KOPT-K1 (cell line): Measurements from ENCODE around the gene PHF21B.

Experiments
- H3K27ac ChIP-seq: fragments of 200-600 bp; sonication (generic); 2 replicates; pipeline ENCODE4 v1.5.1; 2016; ENCODE audit warnings: antibody characterized with exemption, mild to moderate bottlenecking, low read depth, low read length; ENCODE audit not compliant: poor library complexity, severe bottlenecking
- H3K36me3 ChIP-seq: fragments of 200-600 bp; sonication (generic); 2 replicates; pipeline ENCODE4 v1.5.1; 2017; ENCODE audit warnings: antibody characterized with exemption, mild to moderate bottlenecking, low read length, moderate library complexity; ENCODE audit not compliant: insufficient read depth
- H3K9me3 ChIP-seq: fragments of 200-600 bp; sonication (generic); 2 replicates; pipeline ENCODE4 v1.5.1; 2017; ENCODE audit warnings: antibody characterized with exemption, low read length, mild to moderate bottlenecking; ENCODE audit not compliant: insufficient read depth, poor library complexity, severe bottlenecking

PHF21B gene

DNA sequence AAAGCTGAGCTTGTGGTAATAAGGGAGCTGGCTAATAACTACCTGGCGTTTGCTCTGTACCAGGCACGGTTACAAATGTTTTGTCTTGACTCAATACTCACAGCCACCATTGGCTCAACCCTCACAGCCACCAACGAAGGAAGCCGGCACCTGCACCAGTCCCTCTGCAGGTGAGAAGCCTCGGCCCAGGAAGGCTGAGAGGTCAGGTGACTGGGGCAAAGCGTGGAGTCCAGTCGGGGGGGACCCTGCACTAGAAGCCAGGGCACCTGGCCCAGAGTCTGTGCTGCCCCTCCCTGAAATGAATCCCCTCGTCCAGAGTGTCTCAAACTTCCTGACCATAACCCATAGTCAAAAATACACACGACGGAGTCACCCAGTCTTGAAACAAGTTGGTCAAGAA, 90.1 kb downstream of the PHF21B start:
- no peaks in the 10 kb centered on the region for H3K36me3 ChIP-seq
- H3K27ac ChIP-seq: no peak overlapping the region

DNA sequence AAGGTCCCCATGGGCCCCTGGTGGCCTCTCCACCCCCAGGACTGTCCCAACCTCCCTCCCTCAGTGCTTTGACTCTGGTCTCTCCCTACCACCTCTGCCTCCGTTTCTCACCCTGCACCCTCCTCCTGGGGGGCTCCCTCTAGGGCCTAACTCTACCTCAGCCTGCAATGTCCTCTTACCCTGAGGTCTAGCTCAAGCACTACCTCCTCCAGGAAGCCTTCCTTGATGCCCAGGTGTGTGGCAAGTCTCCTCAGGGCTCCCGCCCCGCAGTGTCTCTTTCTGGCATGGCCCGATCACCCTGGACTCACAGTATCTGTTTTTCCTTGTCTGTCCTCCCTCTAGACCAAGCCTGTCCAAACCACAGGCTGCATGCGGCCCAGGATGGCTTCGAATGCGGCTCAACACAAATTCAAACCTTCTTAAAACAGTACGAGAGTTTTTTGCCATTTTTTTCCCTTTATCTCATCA, 90.8 kb downstream of the PHF21B start:
- Histone ChIP-seq H3K9me3 (no peaks in the 10 kb centered on the region), H3K27ac (no peak overlapping the region), H3K36me3 (no peaks in the 10 kb centered on the region)

More for the DNA sequence above, 90.1 kb downstream of the PHF21B start:
- H3K9me3 ChIP-seq: no peaks in the 10 kb centered on the region

DNA sequence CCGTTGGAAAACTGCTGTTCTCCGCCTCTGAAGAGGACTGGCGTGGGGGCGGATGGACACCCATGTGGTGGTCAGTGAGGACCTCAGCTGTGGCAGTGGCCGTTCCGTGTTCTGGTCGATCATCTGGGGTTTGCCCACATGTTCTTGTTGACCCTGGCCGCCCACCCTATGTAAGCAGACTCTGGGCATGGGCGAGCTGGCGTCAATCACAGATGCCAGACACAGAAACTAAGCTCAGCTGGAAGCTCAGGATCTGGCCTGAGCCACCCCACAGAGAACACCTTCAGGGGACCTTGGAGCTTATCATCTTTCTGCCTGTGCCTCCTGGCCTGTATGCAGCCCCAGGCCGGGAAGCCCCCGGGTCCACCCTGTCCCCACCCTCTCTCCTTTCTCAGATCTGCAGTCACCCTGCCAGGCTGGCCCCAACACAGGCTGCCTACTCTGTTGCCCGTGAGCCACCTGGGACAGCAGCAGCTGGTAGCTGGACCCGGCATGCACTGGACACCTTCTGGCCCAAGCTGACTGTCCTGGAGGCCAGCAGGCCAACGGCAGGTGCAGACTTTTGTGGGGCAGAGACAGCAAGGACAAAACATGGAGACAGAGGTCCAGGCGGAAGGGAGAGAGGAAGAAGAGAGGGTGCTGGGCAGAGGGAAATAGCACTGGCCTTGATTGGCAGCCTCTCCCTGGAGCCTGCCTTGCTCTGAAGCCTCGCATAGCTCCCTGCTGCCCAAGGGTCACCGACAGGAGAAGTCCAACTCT, 91.5 kb downstream of the PHF21B start:
- Histone ChIP-seq H3K9me3 (no peaks in the 10 kb centered on the region), H3K27ac (no peak overlapping the region), H3K36me3 (no peaks in the 10 kb centered on the region)

DNA sequence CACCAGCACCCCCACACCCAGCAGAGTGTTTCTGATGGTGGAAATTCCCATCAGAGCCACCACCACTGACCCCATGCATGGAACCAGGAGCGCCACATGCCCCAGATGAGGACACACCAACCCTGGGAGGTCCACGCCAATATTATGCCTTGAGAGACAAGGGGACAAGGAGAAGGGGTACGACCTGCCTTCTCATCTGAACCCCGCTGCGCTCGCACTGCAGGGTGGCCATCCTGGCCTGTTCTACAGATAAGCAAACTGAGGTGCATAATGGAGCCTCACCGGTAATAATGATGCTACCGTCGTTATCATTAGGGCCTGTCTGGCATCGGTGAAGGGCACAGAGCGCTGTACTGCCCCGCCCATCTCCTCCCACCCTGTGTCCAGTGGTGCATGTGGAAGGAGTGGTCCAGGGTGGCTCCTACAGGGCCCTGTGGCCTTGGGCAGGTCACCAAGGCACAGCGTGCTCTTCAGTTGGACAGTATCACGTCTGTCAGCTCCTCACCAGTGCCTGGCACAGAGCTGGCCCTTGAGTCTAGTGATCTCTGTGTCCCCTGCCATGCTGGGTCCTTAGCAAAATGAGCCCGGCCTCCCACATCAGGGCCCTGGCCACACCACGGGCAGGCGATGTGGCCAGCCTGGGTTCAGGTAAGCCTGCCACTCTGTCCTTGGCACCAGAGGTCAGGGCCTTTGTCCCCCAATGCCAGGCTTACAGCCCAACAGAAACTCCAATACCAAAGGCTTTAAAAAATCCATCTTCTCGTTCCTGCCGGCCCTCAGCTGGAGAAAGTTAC, 92.2 kb downstream of the PHF21B start:
- H3K36me3 ChIP-seq: no peaks in the 10 kb centered on the region
- H3K9me3 ChIP-seq: no peaks in the 10 kb centered on the region
- no peak overlapping the region for H3K27ac ChIP-seq

DNA sequence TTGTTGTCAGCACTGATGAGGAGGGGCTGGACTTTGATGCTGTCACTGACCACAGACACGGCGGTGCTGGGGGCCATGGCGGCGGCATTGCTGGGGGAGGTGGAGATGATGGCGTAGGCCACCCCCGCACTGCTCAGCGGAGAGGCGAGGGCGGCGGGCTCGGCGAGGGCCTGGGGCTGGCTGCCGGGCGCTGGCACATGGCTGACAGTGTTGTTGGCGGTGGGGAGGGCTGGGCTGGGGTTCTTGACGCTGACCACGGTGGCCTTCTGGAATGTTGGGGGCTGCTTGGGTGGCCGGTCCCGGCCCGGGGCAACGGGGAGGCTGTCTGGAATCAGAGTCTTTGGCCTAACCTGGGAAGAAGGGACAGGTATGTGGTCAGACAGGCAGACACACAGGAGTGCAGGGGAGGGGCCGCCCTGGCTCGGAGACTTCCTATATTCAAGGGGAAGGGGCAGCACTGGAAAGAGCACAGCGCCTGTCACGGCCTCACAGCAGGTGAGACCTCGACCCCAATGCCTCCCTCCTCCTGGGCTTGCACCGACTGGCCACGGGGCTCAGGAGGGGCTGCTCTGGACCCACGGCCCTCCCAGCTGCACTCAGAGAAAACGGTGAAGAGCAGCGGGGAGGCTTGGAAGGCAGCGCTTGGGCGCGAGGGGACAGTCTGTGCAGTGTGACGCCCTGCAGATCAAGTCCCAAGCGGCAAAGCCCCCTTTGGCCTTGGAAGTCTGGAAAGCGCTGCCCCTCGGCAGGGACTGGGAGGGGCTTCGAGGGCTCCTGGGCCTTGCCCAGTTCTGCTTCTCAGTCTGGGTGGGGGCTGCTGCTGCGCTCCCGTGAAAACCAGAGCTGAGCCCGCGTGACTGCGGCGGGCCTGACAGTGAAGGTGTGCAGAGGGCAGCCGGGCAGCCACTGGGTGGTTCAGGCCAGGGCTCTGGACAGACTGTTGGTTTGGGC, 93.2 kb downstream of the PHF21B start:
- H3K36me3 ChIP-seq: no peaks in the 10 kb centered on the region
- H3K27ac ChIP-seq: no peak overlapping the region
- peaks cover 3% of the 10 kb centered on the region for H3K9me3 ChIP-seq

DNA sequence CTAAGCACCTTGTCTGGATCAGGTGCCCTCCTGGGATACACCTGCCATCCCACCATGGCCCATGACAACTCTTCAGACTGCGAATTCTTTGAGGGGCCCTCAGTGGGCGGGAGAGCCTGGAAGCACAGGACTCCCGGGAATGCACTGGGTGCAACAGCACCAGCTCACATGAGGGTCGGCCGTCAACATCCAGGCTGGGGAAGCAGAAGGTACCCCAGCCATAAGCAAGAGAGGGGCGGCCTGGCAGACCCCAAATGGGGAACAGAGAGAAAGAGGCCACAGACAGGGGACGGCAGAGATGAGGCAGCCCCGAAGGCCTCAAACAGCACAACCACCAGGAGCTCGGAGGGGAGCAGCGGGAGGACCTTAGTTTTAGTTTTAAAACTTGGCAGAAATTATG, 94.4 kb downstream of the PHF21B start:
- peaks cover 7% of the 10 kb centered on the region for H3K9me3 ChIP-seq
- no peaks in the 10 kb centered on the region for H3K36me3 ChIP-seq
- no peak overlapping the region for H3K27ac ChIP-seq

DNA sequence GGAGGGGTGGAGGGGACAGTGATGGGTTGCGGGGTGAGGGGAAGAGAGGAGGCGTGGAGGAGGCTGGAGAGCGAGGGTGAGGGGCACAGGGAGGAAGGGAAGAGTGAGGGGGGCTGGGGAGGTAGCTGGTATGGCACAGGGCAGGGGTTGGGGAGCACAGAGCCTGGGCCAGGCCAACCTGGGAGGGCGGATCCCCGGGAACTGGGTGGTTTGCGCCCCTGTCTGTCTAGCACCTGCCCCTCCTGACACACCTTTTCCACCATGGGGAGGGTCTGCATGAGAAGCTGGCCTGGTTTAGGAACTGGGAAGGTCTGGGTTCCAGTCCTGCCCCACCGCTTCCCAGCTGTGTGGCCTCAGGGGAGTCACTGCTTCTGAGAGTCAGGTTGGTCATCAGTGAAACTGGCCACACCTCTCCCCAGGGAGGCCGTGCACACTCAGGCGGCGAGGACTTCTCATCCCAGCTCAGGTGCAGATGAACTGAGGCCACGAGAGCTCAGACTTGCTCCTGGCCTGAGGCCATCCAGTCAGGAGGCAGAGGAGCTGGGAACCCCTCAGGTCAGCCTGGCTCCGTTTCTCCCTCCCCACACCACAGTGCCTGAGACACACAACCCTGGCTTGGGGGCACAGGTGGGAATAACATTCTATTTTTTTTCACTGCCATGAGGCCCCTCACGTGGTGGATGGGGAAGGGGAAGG, 95.6 kb downstream of the PHF21B start:
- Histone ChIP-seq H3K36me3 (no peaks in the 10 kb centered on the region), H3K9me3 (peaks cover 7% of the 10 kb centered on the region), H3K27ac (no peak overlapping the region)

DNA sequence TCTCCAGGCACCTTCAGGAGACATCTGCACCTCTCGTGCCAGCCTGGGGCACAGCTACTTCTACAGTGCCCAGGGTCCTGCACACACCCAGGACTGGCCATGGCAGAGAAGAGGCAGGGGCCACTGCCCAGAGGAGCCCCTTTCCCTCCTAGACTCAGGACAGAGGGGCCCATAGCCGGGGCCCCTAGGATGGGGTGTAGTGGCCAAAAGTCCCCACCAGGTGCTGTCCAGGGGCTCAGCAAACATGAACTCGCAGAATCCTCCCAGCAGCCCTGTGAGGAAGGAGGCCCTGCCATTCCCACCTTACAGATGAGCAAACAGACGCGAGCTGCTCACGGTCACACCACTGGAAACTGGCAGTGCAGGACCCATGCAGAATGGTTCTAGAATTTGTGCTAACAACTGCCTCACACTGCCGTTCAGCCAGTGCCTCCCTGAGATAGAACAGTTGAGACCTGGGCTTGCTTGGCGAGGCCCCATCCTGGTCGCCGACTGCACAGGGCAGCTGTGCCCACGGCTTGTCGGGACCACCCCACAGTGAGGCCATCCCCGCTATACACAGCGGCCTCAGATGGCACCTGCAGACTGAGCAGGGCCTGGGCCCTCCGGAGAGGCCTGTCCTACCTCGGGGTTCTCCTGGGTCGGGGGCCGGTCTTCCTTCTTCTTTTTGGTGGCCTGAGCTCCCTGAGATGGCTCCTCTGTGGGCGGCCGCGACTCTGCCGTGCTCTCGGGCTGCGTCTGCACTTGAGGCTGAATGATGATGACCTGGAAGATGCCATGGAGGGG, 96.4 kb downstream of the PHF21B start:
- Histone ChIP-seq H3K9me3 (peaks cover 7% of the 10 kb centered on the region), H3K36me3 (no peaks in the 10 kb centered on the region)

DNA sequence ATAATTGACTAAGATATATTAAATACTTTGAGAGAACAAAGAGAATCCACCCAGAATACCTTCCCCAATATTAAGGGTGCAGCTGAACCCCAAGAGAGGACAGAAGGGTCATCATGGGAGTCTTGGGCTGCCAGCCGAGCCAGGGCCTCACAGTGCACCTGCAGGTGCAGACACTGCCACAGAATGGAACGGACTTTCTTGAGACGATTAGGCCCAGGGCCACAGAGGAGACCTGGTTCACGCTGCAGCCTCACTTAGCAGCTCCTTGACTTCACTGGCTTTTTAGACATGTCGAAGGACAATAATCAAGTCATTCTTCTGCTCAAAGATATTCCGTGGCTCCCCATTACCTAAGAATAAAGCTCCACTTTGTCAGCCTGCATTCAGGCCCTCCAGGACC, 100.6 kb downstream of the PHF21B start:
- peaks cover 7% of the 10 kb centered on the region for H3K9me3 ChIP-seq
- no peaks in the 10 kb centered on the region for H3K36me3 ChIP-seq
- H3K27ac ChIP-seq: no peak overlapping the region

More for the DNA sequence above, 96.4 kb downstream of the PHF21B start:
- H3K27ac ChIP-seq: no peak overlapping the region

DNA sequence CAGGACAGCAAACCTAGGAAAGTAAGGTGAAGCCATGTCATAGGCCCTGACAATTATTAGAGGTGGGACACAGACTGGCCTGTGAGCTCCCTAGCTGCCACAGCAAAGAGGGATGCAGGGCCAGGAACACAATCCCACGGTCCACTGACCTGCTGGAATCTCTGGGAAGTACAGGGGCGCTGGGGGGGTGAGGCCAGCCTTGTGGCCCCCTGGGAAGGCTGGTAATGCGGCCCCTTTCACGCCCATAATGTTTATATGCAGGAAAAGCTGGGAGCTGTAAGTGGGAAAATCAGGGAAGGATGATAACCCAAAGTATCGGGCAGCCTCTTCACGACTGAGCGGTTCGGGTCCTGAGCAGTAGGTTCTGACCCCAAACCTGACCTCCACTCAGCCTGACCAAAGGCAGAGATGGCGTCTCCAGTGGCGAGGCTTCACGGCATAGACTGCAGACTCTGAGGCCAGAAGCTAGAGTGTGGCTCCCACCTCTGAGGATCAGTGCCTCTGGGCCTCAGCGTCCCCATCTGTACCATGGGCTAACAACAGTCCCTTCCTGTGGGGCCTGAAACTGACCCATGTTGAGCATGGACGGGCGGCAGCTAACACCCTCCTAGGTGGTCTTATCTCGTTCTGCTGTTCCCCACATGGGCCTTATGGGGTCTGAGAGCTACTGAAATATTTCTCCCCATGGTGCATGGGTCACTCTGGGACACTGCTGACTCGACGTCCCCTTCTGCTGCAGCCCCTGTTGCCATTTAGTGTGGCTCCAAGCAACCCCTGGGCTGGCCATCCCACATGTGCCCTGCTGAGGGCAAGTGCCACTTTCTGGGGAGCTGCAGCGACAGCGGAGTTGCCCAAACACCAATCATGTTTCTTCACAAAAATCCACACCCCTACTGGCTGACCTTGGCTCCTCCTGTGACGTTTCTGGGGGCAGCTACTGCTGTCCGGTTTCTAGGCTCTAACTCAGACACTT, 101.8 kb downstream of the PHF21B start:
- peaks cover 7% of the 10 kb centered on the region for H3K9me3 ChIP-seq
- no peak overlapping the region for H3K27ac ChIP-seq
- no peaks in the 10 kb centered on the region for H3K36me3 ChIP-seq

DNA sequence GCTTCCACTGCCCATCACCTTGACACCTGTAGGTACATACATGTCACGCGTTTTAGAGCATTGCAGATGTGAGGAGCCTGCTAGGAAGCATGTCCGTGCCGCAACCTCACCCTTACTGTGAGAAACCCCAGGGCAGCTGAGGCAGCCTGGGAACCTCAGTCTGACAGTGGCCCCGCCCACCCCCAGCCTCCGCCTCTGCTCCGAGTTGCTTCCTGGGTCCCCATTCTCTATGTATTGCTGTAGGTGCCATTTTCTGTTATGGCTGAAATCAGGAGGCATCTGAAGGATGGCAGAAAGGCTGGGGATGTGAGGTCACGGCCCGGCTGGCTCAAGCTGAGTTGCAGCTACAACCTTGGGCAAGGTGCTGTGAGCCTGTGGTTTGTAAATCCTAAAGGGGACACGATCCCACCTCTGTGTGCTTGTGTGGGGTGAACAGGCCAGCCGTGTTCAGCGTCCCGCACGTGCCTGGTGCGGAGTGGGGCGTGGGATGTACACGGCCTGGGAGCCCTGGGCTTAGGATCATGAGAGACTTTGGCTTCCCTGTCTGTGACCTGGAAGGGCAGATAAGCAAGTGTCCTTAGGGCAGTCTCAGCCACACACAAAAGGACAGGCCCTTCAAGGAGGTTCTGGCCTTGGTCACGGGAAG, 102.7 kb downstream of the PHF21B start:
- H3K27ac ChIP-seq: no peak overlapping the region
- H3K36me3 ChIP-seq: no peaks in the 10 kb centered on the region
- H3K9me3 ChIP-seq: peaks cover 8% of the 10 kb centered on the region

DNA sequence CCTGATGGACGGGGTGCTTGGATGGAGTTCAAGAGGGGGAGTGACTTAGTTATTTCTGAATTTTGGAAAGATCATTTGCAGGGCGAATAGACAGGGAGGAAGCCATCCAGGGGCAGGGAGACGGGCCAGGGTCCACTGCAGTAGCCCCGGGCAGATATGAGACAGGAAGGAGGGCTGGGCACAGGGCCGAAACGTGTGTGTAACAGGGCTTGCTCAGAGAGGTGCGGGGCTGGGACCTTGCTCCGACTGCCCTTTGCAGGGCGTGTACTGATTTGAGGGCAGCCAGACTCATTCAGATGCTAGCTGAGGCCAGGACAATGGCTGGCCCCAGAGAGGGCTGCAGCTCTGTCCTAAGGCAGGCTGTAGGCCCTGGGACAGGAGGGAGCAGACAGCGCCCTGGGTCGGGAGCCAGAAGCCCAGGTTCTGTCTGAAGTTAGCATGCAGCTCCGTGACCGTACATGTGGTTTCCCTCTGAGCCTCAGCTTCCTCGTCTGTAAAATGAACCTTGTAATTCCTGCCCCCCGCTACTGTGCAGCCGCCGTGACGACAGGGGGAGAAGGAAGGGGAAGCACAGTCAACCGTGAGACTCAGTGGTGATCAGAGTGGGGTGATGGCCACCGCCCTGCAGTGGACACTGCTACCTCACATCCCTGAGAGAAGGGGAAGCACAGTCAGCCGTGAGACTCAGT, 103.4 kb downstream of the PHF21B start:
- H3K27ac ChIP-seq: no peak overlapping the region
- no peaks in the 10 kb centered on the region for H3K36me3 ChIP-seq
- H3K9me3 ChIP-seq: peaks cover 11% of the 10 kb centered on the region
